GM19035 (cell line): ENCODE results near the gene FAM83D.
A peak's percentile ranks its signal among the peaks of the same experiment; 100 is the strongest.

Source experiments
- ATAC-seq: cut with Tn5 transposase; IDR thresholded peaks from one replicate; pipeline ENCODE4 v1.9.1; 2021; ENCODE audit not compliant: unreplicated experiment

FAM83D gene

GRCh38 chr20:38894091-38894847 lies 31.9 kb upstream of the FAM83D start:
- no peak for ATAC-seq

DNA sequence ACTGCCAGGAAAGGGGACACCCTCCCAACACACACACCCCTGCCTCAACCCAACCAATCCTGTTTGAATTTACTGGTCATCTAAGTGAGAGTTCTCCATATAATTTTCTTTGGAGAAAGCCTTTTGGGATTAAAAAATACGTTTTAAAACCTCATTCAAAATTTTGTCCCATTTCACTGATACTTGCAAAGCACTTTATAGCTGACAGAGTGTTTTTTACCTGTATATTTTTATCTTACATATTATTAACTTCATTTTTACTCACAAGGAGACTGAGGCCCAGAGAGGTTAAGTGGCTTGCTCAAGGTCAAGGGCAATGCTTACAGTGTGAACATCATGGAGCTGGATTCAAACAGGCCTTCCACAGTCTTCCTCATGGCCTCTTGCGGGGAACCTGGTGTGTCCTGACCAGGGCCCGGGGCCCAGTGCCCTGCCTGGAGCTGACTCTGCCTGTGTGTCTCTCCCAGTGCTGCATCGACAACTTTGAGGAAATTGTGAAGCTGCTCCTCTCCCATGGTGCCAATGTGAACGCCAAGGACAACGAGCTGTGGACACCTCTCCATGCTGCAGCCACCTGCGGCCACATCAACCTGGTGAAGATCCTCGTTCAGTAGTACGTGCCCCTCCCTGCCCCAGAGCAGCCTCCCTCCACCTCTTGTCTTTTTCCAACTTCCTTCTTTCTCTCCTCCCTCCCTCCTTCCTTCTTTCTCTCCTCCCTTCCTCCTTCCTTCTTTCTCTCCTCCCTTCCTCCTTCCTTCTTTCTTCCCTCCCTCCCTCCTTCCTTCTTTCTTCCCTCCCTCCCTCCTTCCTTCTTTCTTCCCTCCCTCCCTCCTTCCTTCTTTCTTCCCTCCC lies 30.9 kb upstream of the FAM83D start:
- no peak for ATAC-seq

GRCh38 chr20:38896009-38896594 lies 30.1 kb upstream of the FAM83D start:
- no peak for ATAC-seq

DNA sequence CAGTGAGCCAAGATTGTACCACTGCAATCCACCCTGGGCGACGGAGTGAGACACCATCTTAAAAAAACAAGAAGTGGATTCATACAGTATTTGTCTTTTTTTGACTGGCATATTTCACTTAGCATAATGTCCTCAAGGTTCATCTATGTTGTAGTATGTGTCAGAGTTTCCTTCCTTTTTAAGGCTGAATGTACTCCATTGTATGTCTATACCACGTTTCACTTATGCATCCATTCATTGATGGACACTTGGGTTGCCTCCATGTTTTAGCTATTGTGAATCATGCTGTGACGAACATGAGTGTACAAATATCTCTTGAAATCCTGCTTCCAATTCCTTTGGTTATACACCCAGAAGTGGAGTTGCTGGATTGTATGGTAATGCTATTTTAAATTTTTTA lies 28.9 kb upstream of the FAM83D start:
- no peak for ATAC-seq

GRCh38 chr20:38900606-38901005 lies 25.6 kb upstream of the FAM83D start:
- no peak for ATAC-seq

- no peak for ATAC-seq
Measured at GRCh38 chr20:38902601-38903000, 23.6 kb upstream of the FAM83D start.

DNA sequence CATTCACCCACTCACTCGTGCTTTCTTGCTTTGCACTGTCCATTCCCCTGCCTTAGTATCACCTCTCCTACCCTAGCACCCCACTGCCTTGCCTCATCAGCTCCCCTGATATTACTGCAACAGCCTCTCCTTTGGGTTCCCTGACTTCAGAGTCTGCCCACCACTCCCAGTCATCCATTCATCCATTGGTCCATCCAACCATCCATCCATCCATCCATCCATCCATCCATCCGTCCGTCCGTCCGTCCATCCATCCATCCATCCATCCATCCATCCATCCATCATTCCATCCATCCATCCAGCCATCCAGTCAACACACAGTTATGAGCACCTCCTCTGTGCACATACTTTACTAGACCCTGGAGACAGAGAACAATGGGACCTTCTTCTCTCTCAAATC lies 22.9 kb upstream of the FAM83D start:
- no peak for ATAC-seq

DNA sequence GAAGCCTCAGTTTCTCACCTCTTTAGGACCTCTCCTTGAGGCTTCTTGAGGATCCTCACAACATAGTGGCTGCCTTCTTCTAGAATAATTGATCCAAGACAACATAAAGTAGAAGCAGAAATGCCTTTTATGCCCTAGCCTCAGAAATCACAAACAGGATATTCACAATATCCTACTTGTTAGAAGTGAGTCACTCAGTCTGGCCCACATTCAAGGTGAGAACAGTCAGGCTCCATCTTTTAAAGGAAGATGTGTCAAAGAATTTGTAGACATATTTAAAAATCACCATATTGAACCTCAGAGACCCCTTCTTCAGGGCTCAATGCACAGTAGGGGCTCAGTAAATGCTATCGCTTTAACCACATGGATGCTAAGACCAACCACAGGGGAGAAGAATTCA lies 20.8 kb upstream of the FAM83D start:
- ATAC-seq: no peak

- ATAC-seq: no peak
Measured at GRCh38 chr20:38907918-38908677, 18.1 kb upstream of the FAM83D start.

DNA sequence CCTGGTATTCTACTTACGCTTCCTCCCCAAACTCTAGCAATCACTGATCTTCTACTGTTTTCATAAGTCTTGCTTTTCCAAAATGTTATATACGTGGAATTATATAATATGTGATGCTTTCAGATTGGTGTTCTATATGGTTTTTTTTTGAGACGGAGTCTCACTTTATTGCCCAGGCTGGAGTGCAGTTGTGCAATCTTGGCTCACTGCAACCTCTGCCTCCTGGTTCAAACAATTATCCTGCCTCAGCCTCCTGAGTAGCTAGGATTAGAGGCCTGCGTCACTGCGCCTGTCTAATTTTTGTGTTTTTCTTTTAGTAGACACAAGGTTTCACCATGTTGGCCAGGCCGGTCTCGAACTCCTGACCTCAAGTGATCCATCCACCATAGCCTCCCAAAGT lies 10.9 kb upstream of the FAM83D start:
- ATAC-seq: no peak

- ATAC-seq: no peak
Measured at GRCh38 chr20:38917657-38918056, 8.6 kb upstream of the FAM83D start.

GRCh38 chr20:38918172-38918571 lies 8.0 kb upstream of the FAM83D start:
- ATAC-seq: no peak

DNA sequence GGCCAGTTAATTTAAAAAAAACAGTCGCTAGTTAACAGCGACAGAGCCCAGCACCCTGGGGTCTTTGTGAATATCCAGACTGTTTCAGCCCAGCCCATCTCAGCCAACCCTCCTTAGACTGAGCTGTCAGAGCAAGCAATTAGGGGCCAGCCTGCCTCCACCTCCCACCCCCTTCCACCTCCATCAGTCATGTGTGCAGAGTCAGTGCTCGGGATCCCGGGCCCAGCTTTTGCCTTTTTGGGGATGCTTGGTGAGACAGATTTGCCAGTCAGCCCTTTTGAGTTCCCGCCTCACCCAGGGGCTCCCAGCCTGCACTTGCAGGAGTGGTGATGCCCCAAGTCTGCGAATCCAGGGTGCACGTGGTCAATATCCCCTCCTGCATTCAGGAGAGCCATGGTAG lies 6.5 kb upstream of the FAM83D start:
- ATAC-seq: no peak

GRCh38 chr20:38920411-38920810 lies 5.8 kb upstream of the FAM83D start:
- ATAC-seq: no peak

DNA sequence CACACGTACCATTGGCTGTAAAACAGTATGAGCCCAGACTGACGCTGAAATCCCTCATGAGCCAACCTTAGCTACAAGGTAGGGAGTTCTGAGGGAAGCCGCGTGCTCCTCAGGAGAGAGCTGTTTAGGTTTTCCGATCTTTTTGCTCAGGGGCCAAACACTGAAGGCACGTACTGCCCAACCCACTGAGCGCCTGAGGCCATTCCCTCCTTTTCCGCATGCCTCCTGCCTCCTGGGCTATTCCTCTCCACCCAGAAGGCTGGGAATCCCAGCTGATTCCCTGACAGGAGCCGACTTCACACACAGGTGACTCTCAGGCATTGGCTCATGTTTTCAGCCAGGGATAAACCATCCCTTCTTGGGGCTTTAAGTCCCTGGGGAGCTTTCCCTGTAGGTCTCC lies 5.4 kb upstream of the FAM83D start:
- no peak for ATAC-seq

- no peak for ATAC-seq
Measured at GRCh38 chr20:38924718-38925117, 1.5 kb upstream of the FAM83D start.

- ATAC-seq: peak; percentile 11
Measured at GRCh38 chr20:38926934-38927616, 858 bp downstream of the FAM83D start.

GRCh38 chr20:38927902-38928578 lies 1.8 kb downstream of the FAM83D start:
- no peak for ATAC-seq

- ATAC-seq: no peak
Measured at GRCh38 chr20:38930242-38930569, 4.0 kb downstream of the FAM83D start.

- ATAC-seq: no peak
Measured at GRCh38 chr20:38931984-38932383, 5.8 kb downstream of the FAM83D start.
